DMS153 treated with DMSO at 0.1 percent for 48 hours (cell line): ENCODE measurements around the gene PIN1.
A peak's percentile ranks its signal among the peaks of the same experiment; 100 is the strongest.
"Not testable (repeated sequence)": the region's sequence is repeated elsewhere in the genome, so short reads cannot be mapped to it uniquely, and the experiment has no call there.

Source experiments
- DNase-seq: peaks from one replicate; lab custom pipeline; 2025; ENCODE audit not compliant: unreplicated experiment; lab: John Stamatoyannopoulos, UW

The PIN1 gene

DNA sequence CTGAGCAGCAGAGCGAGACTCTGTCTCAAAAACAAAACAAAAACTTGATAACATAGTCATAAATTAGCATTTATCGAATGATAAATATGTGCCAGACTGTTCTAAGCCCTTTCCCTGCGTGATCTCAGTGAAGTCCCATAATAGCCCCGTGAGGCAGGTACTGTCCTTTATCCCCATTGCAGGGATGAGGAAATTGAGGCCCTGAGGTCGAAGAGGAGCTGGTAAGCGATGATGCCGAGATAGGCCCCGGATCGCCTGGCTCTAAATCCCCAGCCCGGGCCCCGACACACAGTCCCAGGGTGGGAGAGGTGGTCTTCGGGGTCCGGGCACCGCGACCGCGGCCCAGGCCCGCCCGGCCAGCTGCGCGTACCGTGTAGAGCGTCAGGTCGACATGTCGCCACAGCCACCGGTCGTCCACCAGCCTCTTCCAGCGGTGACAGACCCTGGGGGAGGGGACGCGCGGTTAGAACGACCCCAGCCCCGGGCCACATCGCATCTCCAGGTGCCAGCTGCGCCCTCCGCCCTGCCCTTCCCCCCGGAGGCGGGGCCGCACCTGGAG, 16.9 kb upstream of the PIN1 start:
- no peak for DNase-seq

DNA sequence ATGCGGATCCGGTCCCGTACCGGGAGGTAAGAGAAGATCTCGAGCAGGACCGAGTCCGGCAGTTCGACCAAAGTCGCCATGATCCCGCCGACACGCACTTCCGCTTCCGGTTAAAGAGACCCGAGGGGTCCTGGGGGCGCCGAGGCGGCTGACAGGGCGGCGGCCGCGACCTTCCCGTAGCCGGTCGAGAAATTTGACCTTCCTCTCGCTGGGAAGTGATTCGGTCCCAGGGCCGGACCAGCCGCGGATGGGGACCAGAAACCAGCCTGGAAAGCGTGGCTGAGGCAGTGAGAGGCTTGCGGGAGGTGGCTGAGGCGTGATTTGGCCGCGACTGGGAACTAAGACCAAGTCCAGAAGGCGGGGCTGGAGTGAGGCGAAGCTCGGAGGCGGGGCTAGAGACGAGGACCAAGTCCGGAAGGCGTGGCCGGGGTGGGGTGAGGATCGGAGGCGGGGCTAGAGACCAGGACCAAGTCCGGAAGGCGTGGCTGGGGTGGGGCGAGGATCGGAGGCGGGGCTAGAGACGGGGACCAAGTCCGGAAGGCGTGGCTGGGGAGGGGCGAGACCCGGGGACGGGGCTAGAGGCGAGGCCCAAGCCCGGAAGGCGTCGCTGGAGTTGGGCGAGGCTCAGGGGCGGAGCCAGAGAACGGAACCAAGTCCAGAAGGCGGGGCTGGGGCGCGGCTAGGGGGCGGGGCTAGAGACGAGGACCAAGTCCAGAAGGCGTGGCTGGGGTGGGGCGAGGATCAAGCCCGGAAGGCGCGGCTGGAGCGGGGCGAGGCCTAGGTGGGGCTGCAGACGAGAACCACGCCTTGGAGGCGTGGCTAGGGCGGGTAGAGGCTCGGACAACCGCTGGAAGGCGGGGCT, 16.2 kb upstream of the PIN1 start, which contains the start of gene FBXL12:
FBXL12 (minus strand) TSS at position 346 of the 862 bp plus-strand sequence; CDS start at position 80, 266 bp downstream.
- DNase-seq: peak; percentile 100

DNA sequence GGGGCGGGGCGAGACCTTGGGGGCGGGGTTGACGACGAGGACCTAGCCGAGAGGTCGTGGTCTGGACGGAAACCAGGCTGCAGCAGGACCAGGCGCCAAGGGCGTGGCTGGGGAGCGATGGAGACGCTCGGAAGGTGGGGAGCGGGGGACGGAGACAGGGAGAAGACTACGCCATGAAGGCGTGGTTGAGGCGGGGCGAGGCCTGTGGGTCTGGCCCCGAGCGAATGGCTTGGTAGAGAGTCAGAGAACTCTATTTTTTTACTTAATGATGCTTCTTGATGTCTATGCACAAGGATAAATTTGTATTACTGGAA, 15.6 kb upstream of the PIN1 start:
- DNase-seq: no peak

DNA sequence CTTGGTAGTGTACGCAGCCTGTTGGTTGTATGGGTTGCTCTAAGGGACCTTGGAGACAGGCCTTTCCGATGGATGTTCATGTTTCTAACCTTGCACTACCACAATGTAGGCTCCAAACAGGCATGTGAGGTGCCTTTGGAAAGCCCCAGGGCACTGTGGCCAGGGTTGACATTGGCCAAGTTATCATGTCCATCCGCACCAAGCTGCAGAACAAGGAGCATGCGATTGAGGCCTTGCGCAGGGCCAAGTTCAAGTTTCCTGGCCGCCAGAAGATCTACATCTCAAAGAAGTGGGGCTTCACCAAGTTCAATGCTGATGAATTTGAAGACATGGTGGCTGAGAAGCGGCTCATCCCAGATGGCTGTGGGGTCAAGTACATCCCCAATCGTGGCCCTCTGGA, 15.1 kb upstream of the PIN1 start:
- DNase-seq: not testable (repeated sequence)

DNA sequence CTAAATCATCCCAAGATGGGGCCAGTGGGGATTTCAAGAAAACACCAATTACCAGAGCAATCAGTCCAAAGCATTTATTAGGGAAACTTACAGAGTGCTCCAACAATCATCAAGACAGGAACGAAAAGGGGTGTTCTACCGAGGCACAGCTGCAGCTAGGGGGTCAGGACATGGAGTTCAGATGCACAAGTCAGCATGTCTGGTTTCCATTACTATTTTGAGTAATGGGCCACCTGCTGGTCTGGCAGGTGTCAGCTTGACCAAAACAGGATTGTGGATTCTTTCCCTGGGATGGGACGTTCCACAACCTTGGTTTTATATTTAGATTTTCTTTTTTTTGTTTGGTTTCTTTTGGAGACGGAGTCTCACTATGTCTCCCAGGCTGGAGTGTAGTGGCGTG, 11.3 kb upstream of the PIN1 start:
- no peak for DNase-seq

DNA sequence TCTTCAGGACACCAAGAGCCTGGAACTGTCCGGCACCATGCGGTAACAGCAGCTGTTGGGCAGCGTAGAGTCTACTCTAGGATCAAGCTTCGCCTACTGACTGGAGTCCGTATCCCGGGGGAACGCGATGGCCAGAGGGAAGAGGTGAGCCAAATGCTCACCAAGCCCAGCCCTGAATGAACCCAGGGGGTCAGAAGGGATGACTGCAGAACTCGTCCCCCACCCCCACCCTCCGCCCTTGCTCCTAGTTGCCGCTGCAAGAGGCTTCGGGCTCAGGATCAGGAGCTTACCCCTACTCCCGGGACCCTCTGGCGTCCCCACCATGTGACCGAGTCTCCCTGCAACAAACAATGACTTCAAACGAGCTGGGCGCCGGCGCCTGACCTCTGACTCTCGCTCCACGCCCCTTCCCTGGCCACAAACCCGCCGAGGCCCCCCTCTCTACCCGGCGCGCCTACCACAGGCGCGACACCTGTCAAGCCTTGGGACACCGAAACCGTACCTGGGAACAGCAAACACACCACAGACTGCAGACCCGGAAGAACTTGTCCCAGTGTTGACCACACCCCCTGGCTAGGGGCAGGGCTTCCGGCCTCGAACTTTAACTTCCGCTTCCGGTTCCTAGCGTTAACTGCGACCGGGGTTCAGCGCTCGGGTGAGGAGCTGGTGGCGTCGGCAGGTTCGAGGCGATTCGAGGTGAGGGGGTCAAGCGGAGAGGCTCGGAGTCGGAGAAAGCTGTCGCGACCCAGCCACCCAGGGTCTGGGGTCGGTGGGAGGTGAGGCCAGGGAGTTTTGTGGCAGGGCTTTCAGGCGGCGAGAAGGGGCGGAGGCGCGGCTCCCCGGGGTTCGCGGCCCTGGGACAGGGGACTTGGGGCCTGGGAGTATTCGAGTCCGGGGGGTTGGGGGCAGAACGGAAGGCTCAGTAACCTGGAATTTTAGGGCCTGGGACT, 7.6 kb upstream of the PIN1 start, which contains the start of gene UBL5:
UBL5 (plus strand) TSS at position 630 of the 950 bp plus-strand sequence. CDS start 420 bp downstream, outside the sequence.
- peak; percentile 77 for DNase-seq

DNA sequence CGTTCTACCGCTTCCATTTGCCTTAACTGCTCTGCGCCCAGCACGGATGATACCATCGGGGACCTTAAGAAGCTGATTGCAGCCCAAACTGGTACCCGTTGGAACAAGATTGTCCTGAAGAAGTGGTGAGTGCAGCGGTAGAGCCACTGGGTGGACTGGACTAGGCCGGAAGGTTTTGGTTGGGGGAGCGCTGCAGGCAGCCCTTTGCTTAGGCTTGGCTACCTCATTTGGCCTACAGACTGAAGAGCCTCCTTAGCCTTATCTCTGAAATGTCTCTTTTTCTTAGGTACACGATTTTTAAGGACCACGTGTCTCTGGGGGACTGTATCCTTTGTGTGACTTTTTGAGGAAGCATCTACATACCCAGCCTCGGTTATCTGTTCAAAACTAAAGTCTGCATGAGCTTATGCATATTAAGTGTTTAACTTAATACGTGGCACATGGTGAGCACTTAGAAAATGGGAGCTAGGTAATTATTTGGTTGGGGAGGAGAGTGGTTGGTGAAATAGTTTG, 6.5 kb upstream of the PIN1 start:
- DNase-seq: no peak

DNA sequence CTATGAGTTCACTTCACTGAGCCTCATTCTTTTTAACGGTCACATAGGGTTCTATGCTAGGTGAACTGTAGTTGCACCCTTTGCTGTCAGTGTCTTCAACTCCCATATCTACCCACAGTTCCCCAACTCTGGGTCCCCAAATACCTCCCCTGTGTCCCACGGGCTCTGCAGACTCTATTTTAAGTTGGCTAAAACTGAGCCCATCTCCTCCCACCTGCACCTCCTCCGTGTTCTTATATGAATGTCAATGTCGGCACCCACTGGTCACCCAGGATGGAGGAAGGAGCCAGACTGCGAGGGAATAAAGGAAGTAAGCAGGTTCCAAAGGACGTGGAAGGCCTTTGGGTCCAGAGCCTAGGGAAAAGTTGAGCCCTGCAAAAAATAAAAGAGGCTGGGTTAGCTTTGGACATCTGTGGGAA, 802 bp upstream of the PIN1 start:
- no peak for DNase-seq

DNA sequence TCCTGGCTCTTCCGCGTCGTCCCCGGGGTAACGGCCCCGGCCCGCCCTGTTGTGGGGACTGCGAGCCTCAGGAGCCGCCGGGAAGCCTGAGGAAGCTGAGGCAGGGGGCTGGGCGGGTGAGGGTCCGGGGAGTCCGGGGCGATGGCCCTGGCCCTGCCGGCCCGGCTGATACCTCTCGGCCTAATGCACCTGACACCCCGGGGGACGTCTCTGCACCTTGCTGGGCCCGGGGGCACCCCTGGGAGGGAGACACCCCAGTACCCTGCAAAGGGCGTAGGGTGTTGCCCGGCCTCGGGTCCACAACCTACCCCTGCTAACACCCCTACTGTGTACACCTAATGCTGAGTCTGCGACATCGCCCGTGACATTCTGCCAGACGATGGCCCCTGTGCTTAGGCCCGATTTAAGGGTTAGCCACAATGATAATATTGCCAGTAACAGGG, 410 bp downstream of the PIN1 start:
- no peak for DNase-seq

DNA sequence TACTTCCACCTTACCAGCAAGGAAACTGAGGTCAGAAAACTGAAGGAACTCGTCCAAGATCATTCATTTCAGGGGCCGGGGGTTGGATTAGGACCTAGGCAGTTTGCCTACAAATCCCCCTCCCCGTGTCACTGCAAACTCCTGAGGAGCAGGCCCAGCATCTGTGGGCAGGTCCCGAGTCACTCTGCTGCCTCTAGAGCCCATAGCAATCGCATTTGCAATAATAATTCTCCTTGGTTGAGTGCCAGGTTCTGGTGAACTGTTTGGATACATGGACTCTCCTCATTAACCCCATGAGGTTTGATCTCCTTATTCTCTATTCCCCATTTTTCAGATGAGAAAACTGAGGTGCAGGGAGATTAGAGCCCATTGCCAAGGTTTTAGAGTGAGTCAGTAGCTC, 903 bp downstream of the PIN1 start:
- DNase-seq: no peak

DNA sequence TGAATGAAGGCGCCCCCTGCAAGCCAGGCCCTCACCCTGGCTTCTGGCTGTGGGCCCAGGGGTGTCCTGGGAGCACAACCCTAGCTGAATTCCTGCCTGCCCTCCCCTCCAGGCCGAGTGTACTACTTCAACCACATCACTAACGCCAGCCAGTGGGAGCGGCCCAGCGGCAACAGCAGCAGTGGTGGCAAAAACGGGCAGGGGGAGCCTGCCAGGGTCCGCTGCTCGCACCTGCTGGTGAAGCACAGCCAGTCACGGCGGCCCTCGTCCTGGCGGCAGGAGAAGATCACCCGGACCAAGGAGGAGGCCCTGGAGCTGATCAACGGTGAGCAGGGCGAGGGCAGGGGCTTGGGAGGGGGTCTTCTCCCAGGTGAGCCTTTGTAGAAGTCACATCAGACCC, 3.2 kb downstream of the PIN1 start:
- no peak for DNase-seq

DNA sequence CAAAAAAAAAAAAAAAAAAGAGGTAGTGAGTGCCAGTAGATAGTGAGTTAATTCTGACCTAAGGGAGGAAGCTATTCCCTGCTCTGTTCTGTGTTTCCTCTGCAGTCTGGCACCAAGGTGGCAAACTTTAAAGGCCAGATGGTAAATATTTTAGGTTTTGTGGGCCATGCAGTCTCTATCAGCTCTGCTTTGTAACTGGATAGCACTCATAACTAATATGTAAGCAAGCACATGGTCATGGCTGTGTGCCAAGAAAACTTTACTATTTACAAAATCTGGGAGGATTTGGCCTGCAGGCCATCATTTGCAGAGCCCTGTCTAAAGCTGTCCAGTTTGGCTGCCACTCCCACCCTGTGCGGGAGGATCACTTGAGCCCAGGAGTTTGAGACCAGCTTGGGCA, 4.3 kb downstream of the PIN1 start:
- DNase-seq: no peak

DNA sequence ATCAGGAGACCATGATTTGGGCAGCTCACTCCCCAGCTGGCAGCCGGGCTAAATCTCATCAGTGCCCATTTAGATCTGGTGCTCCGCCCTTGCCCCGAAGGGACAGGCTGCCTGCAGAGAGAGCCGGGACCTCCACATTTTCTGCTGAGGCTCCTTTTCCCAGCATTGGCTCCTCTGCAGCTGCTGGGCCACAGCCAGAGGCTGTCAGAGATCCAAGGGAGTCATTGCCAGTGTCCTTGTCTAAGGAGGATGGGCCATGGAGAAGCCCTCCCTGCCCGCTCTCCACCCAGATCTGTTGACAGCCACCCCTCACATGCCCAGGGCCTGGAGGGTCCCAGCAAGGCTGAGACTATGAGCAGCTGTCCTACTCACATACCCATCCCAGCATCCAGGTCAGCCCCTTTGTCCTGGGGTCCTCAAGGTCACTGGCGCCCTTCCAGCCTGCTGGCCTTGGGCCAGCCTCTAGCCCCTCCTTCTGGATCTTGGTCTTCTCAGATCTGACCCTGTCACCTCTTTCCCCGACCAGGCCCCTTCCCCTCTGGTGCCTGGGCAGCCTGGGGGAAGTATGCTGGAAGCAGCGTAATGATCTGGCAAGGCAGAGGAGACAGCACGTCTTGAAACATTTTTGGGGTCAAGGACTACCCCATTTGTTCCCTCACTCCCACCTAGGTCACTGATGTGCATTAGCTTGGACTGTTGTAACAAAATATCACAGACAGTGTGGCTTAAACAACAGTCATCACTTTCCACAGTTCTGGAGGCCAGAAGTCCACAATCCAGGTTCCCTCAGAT, 7.9 kb downstream of the PIN1 start:
- DNase-seq: no peak

DNA sequence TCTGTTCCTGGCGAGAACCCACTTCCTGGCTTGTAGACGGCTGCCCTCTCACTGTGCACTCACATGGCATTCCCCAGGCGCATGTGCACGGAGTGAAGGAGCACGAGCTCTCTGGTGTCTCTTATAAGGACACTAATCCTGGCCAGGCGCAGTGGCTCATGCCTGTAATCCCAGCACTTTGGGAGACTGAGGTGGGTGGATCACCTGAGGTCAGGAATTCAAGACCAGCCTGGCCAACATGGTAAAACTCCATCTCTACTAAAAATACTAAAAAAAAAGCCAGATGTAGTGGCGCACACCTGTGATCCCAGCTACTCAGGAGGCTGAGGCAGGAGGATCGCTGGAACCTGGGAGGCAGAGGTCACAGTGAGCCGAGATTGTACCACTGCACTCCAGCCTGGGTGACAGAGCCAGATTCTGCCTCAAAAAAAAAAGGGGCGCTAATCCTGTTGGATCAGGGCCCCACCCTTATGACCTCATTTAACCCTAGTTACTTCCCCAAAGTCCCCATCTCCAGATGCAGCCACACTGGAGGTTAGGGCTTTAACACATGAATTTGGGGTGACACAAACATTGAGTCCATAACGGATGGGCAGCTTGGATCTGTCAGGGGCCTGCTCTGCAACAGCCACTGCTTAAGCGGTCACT, 8.6 kb downstream of the PIN1 start:
- not testable (repeated sequence) for DNase-seq

DNA sequence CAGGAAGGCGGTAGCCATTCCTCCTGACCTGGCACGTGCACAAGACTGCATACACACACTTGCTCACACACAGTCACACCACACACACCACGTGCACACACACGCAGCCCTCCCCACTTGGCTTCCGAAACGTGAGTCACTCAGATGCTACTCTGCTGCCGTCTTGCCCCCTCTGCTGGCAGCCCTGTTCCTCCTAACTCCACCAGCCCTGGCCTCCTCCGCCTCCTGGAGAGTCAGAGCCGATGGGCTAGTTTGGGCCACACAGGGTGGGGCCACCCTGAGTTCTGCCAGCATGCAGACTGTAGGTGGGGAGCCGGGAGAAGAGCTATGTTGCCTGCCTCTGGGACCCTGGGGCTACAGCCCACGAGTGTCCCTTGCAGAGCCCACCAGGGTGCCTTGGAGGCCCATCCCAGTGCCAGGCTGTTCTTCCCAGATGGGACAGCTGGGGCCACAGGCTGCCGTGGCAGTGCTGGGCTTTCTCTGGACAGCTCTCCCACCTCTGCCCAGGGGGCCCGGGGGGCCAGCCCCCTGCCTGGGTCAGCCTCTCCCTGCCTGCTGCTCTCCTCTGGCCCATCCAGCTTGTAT, 12.1 kb downstream of the PIN1 start:
- no peak for DNase-seq

DNA sequence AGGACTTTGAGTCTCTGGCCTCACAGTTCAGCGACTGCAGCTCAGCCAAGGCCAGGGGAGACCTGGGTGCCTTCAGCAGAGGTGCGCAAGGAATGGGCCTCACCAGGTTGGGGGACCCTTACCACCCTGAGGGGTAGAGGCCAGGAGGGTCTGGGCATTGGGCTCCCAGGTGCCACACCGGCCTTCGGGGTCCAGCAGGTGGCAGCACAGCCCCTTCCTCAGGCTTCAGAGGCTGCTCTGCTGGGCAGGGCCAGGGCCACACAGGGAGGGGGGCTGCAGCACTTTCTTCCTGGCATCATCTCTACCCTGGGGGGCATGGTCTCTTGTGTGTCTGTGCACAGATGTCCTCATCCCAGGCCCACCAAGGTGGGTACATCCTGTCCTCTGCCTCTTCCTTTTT, 12.9 kb downstream of the PIN1 start:
- no peak for DNase-seq

DNA sequence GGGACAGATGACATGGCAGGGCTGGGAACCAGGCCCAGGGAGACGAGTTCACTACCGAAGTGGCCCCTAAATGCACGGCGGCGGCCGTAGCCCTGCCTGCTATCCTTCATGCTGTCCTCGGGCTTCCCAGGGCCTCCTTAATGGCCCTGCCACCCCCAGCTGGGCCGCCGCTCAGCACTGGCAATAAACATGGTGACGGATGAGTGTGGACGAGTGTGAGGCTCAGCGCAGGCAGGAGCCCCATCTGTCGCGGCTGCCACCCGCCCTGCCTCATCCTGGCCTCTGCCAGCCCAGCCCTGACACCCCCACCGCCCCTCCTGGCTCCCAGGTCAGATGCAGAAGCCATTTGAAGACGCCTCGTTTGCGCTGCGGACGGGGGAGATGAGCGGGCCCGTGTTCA, 13.6 kb downstream of the PIN1 start:
- DNase-seq: no peak

DNA sequence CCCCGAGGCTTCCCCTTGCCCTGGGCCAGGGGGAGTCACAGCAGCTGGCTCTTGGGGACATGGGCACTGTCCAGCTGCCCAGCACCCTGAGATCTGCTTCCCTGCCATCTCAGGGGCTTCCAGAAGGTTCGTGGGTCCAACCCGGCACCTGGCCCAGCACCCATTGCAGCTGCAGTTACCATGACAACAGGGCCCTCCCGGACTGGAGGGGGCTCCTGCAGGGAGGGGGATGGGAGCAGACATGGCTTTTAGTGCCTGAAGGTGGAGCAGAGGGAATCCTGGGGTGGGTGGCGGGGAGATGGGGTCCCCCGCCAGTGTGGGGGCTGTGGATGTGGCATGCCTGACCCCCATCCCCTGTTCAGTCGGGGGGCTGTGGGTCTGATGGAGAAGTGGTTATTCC, 14.7 kb downstream of the PIN1 start:
- DNase-seq: no peak

DNA sequence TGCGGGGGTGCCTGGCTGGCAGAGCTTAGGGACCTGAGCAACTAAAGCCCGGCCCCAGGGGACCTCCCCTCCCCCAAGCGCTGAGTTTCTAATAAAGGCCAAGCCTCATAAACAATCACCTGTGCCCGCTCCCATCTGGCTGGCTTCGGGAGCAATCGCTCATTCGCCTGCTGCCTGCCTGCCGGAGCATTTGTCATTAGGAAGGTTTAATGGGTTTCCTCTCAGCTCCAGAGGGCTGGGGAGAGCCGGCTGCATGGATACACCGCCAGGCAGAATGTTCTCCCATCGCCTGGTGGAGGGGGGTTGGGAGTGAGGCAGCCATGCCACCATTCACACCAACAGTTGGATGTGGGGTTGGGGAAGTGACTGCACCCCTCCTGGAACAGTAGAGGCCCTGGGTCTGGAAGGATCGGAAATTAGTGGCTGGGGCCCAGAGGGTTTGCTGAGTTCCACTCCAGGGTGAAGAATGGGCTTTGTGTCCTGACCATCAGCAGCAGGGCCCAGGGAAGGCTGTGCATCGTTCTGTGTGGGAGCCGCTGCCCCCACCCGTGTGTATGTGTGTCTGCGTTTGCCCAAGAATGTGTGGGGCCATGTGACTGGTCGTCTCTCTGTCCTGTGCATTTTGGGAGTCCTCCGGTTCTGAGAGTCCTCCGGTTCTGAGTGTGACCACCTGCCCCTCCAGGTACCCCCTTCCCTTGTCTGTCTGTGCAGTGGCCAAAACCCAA, 15.3 kb downstream of the PIN1 start:
- DNase-seq: peak; percentile 54
